Midbrain (tissue), 1 donor: ENCODE results near the gene BRD9.
"Not testable (repeated sequence)": the region's sequence is repeated elsewhere in the genome, so short reads cannot be mapped to it uniquely, and the experiment has no call there.

Experiments used
- DNase-seq: peaks from one replicate; lab custom pipeline; 2025; lab: John Stamatoyannopoulos, UW

Gene BRD9

GRCh38 chr5:843926-844325, 48.7 kb downstream of the BRD9 start:
- not testable (repeated sequence) for DNase-seq

- not testable (repeated sequence) for DNase-seq
Measured at GRCh38 chr5:843371-843770, 49.2 kb downstream of the BRD9 start.

GRCh38 chr5:842402-843221, 50.0 kb downstream of the BRD9 start:
- DNase-seq = not testable (repeated sequence)

- not testable (repeated sequence) for DNase-seq
Measured at GRCh38 chr5:841531-842401, 50.8 kb downstream of the BRD9 start.

- not testable (repeated sequence) for DNase-seq
Measured at GRCh38 chr5:840974-841435, 51.6 kb downstream of the BRD9 start.

- not testable (repeated sequence) for DNase-seq
Measured at GRCh38 chr5:840118-840973, 52.3 kb downstream of the BRD9 start.

GRCh38 chr5:838431-838851, 54.2 kb downstream of the BRD9 start:
- DNase-seq = not testable (repeated sequence)

- DNase-seq = not testable (repeated sequence)
Measured at GRCh38 chr5:837621-838121, 54.9 kb downstream of the BRD9 start.

- not testable (repeated sequence) for DNase-seq
Measured at GRCh38 chr5:835933-836612, 56.5 kb downstream of the BRD9 start.

GRCh38 chr5:834013-834412, 58.6 kb downstream of the BRD9 start:
- DNase-seq = not testable (repeated sequence)

- not testable (repeated sequence) for DNase-seq
Measured at GRCh38 chr5:828194-828593, 64.4 kb downstream of the BRD9 start.

GRCh38 chr5:825544-825943, 67.1 kb downstream of the BRD9 start:
- DNase-seq = not testable (repeated sequence)

- no peak for DNase-seq
Measured at GRCh38 chr5:821504-821903, 71.1 kb downstream of the BRD9 start.

GRCh38 chr5:820245-820644, 72.4 kb downstream of the BRD9 start:
- no peak for DNase-seq

GRCh38 chr5:819078-819477, 73.5 kb downstream of the BRD9 start:
- no peak for DNase-seq

- no peak for DNase-seq
Measured at GRCh38 chr5:816176-816575, 76.4 kb downstream of the BRD9 start.

GRCh38 chr5:815449-815848, 77.2 kb downstream of the BRD9 start:
- no peak for DNase-seq
